ENCODE data around the gene SYCP3. TPM values are rescaled to one million over a fixed set of nuclear protein-coding genes. Genes with fewer than 3 reads are reported as not detected.

SYCP3 gene
- total and polyA plus RNA-seq, 2 of the 8 experiments (the other 6 are each of a cell fraction or from before 2014, with no cell fraction given), result 0.02 to 0.07 TPM

GRCh38 chr12:101733166-101733565 is 6.1 kb downstream of the SYCP3 start:
- CTCF ChIA-PET (ENCODE audit: partially characterized antibody), result interaction anchor here (1.0 kb wide), 1 partner anchor 184 kb away, joined by 3 read pairs; no protein-coding TSS in a partner anchor

More at GRCh38 chr12:101733166-101733565, 6.1 kb downstream of the SYCP3 start:
- Histone ChIP-seq H3K9ac (replicated peaks in 1 of 4; ENCODE audit: extremely low read depth in 1 of 4, low read depth in 3 of 4, low read length in 3 of 4) (no peak overlapping the region), H2BK12ac (ENCODE audit: low read depth, low read length) (no peak overlapping the region), H3K4me2 (ENCODE audit: insufficient read depth in 1 of 2, low read depth in 2 of 2, low read length in 2 of 2) (no peak overlapping the region), H3K27ac (ENCODE audit: low read depth, low read length) (no peak overlapping the region), H3K4me3 (ENCODE audit: extremely low read depth in 1 of 4, insufficient read depth in 2 of 4, low read depth in 3 of 4, low read length in 4 of 4) (no peak overlapping the region), H3K36me3 (ENCODE audit: control insufficient read depth in 2 of 4, insufficient read depth in 4 of 4, low read length in 3 of 4) (no peaks in the 10 kb centered on the region; a peak in 1 of 8 replicates), H4K8ac (ENCODE audit: extremely low read depth, insufficient read depth, low read length) (no peak overlapping the region), H2BK5ac (ENCODE audit: low read depth, low read length) (no peak overlapping the region), H3K23me2 (ENCODE audit: low read depth, low read length) (no peaks in the 10 kb centered on the region), H4K20me1 (replicated peaks in 1 of 2; ENCODE audit: control insufficient read depth in 1 of 2, insufficient read depth in 2 of 2, low read length in 2 of 2) (no peaks in the 10 kb centered on the region), H3K79me1 (ENCODE audit: low read depth, low read length) (no peaks in the 10 kb centered on the region), H4K91ac (replicated peaks; ENCODE audit: insufficient read length, low read length) (no peak overlapping the region), H3K27me3 (replicated peaks in 1 of 4; ENCODE audit: control insufficient read depth in 3 of 4, extremely low read depth in 1 of 4, insufficient read depth in 3 of 4, low read length in 3 of 4) (no peaks in the 10 kb centered on the region), H2BK20ac (ENCODE audit: low read length) (no peak overlapping the region), H2AK5ac (ENCODE audit: low read depth, low read length) (no peak overlapping the region), H3K4me1 (replicated peaks in 1 of 4; ENCODE audit: control insufficient read depth in 3 of 4, insufficient read depth in 4 of 4, low read length in 3 of 4) (no peaks in the 10 kb centered on the region), H4K5ac (ENCODE audit: insufficient read length, low read depth, low read length) (no peak overlapping the region), H3K14ac (ENCODE audit: insufficient read length) (no peak overlapping the region), H3K23ac (ENCODE audit: insufficient read length) (no peak overlapping the region), H3K4ac (replicated peaks; ENCODE audit: insufficient read length, low read depth, low read length) (no peak overlapping the region), H3K56ac (replicated peaks; ENCODE audit: insufficient read length, low read depth, low read length) (no peak overlapping the region), H3K79me2 (ENCODE audit: control insufficient read depth in 1 of 2, insufficient read depth in 2 of 2, low read length in 2 of 2) (no peaks in the 10 kb centered on the region), H3K18ac (ENCODE audit: extremely low read depth, low read length) (no peak overlapping the region), H3K9me3 (ENCODE audit: insufficient read depth in 2 of 2, low read depth in 1 of 2, low read length in 1 of 2) (no peaks in the 10 kb centered on the region), H2BK15ac (ENCODE audit: low read length) (no peak overlapping the region), H2AFZ (ENCODE audit: low read length) (no peak overlapping the region), H2BK120ac (replicated peaks; ENCODE audit: low read depth, low read length) (no peak overlapping the region)
- TF ChIP-seq JUND (IDR thresholded peaks at IDR 0.05; ENCODE audit: low read length), result no peak
- no peak for TF ChIP-seq TEAD4 (IDR thresholded peaks at IDR 0.05; ENCODE audit: low read depth, low read length)
- TF ChIP-seq JUN (IDR thresholded peaks at IDR 0.05; ENCODE audit: low read depth, low read length), result no peak
- TF ChIP-seq ASH2L (IDR thresholded peaks at IDR 0.05; ENCODE audit: low read length), result no peak
- no peak for TF ChIP-seq CEBPB (IDR thresholded peaks at IDR 0.05; ENCODE audit: low read depth, low read length)
- TF ChIP-seq SRF (IDR thresholded peaks at IDR 0.05; ENCODE audit: low read depth, low read length), result no peak
- TF ChIP-seq BRCA1 (IDR thresholded peaks at IDR 0.05; ENCODE audit: low read depth, low read length), result no peak
- TF ChIP-seq POLR2AphosphoS5 (IDR thresholded peaks at IDR 0.05; ENCODE audit: low read depth, low read length), result no peak
- no peak for TF ChIP-seq NRF1 (IDR thresholded peaks at IDR 0.05; ENCODE audit: low read depth, low read length)
- TF ChIP-seq MAX (IDR thresholded peaks at IDR 0.05), result no peak
- TF ChIP-seq SIRT6 (IDR thresholded peaks at IDR 0.05; ENCODE audit: low read length), result no peak
- WGBS, 2 experiments (ENCODE audit: extremely low coverage in 1 of 2, insufficient coverage in 1 of 2, insufficient read length in 1 of 2, insufficient replicate concordance in 2 of 2, low coverage in 1 of 2, low lambda C conversion rate in 2 of 2, missing lambda C conversion rate in 1 of 2), result 85% methylated on average over 2 of the region's 2 CpGs; no CpG with 5 or more reads in 1 of the 2 experiments
- FAIRE-seq (no peak), DNase-seq (ENCODE audit: low read depth in 1 of 2, low spot score in 2 of 2) (no peak)
- POLR2A ChIA-PET (ENCODE audit: partially characterized antibody), result no interaction called here

Measured in H1 (cell line).